Measurements from ENCODE around the gene TSR2. TPM values are rescaled to one million over a fixed set of nuclear protein-coding genes. Genes with fewer than 3 reads are reported as not detected.

Gene TSR2, protein sequence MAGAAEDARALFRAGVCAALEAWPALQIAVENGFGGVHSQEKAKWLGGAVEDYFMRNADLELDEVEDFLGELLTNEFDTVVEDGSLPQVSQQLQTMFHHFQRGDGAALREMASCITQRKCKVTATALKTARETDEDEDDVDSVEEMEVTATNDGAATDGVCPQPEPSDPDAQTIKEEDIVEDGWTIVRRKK
- total RNA-seq: 21.7 and 27.0 TPM in 2 replicates
- 70.3 TPM for polyA plus RNA-seq (2012)

DNA sequence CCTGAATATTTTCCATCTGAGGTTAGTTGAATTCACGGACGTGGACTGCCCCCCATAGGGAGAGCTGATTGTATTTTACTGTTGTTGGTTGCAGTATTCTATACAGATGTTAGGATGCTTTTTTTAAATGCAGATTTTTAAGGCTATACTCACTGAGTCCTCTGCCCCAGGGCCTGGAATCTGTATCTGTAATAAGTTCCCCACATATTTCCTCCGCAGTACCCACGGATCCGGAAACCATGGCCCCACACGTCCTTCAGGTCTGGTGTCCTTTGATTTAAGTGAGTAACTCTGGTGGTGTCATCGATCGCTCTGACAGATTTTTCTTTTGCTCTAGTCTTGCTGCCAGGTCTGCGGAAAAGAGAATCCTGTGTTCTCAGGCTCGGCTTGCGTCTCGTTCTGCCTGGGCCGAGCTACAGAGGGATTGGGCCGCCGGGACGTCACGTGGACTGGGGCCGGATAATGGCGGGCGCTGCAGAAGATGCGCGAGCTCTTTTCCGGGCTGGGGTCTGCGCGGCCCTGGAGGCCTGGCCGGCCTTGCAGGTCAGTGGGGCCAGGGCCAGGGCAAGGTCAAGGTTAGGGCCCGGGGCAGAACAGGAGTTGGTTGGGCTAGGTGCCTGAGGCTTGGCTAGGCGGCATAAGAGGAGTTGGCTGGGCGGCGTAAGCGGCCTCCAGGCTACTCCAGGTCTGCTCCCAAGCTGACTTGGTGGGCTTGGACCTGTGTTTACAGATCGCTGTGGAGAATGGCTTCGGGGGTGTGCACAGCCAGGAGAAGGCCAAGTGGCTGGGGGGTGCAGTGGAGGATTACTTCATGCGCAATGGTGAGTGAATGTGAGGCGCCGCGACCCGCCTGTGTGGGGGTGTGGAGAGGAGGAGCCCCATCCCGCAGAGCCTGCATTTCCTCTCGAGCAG, at the start of gene TSR2:
TSR2 (plus strand) TSS at position 445 of the 912 bp plus-strand sequence; CDS start at position 463, 18 bp downstream.
- peak; percentile 86 for DNase-seq (ENCODE audit: low read depth)

DNA sequence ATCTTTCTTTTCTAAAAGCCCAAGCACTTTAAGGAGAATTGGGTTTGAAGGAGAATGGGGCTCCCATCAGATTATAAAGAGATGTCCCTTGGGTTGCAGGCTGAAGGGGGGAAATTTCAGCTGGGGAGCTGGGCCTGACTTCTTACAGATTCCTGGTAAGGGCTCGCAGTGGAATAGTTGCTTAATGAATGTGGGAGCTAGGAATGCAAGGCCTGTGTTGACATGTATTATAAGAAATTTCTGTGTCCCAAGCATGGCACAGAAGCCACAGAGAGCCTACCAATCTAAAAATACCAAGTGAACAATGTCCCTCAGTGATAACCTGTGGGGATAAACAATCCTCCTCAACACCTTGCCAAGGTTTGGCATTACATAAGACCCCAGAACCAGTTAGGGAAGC, 43.1 kb upstream of the TSR2 start:
- DNase-seq (ENCODE audit: low read depth): peak; percentile 41

DNA sequence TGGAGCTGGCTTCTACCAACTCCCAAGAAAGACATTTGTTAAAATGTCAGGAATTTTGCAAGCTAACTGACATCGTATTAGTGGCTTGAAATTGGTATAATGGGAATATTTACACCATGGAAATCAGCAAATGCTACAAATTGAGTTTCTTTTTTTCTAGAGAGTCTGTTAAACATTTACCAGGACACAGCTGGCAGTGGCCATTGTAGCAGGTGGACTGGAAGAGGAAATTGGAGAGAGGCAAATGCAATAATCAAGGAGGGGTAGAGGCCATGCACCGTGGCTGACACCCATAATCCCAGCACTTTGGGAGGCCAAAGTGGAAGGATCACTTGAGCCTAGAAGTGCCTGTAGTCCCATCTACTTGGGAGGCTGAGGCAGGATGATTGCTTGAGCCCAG, 32.9 kb upstream of the TSR2 start:
- DNase-seq (ENCODE audit: low read depth): peak; percentile 23

DNA sequence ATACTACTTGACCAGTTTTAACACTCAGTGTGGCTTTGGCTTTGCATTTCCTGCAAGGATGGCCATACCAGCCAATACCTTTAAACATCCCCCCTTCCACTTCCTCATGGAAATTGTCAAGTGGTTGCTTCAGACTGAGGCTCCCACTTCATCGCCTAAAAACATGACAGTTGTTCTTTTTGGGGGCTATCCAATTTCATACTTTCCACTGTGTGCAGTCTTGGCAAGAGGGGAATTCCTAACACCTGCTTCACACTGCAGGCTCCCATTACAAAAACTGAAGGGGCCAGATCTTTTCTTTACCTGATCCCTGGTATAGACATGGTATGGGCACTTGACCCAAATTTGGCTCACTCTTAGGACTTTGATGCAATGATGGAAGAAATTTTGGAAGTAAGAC, 28.5 kb upstream of the TSR2 start:
- peak; percentile 78 for DNase-seq (ENCODE audit: low read depth)

DNA sequence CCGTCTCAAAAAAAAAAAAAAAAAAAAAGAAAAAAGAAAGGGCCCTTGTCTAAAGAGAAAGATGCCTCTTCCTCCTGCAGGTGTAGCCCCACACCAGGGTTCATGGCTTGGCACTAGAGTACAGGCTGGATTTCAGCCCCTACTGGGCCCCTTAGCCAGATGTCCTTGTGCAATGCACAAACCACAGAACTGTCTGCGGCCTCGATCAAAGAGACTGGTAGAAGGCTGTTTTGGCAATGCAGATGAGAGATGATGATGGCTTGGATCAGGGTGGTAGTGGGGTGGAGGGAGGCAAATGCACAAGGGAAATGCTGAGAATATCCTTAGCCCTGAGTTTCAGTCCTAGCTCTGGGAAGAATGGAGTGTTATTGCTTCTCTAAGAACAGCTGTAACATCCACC, 26.5 kb upstream of the TSR2 start:
- DNase-seq (ENCODE audit: low read depth): peak; percentile 60

DNA sequence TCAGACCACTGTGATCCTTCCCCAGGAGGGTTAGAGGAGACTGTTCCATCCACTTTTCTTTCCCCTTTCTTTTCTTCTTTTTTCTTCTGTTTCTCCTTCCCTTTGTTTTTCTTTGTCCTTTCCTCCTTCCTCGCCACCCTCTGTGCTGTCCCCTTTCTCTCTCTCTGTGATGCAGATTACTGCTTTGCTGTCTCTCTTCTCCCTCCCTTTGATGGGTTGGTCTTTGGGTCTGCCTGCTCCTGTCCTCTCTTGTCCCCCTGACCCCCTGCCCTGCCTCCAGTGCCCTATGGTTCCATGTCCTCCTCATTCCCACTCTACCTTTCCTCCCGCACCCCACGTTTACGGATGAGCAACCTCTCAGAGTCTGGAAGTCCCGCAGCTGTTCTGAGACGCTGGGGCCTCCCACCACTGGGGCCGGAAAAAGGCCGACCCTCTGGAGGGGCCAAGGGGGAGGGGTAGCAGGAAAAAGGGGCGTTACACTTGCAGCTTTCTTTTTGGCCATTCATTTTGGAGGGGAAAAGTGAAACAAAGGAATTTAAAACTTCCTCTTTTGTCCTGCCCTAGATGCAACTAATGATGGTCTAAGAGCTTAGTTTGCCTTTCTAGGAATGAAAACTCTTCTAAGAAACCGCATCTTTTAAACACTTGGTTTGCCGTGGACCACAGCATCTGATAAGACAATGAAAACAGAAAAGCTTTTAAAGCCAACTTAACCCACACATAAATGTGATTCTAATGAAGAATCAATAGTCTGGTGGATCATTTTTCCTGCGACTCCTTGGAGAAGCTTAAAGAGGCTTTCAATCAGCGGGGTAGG, 24.5 kb upstream of the TSR2 start:
- no peak for DNase-seq (ENCODE audit: low read depth)

DNA sequence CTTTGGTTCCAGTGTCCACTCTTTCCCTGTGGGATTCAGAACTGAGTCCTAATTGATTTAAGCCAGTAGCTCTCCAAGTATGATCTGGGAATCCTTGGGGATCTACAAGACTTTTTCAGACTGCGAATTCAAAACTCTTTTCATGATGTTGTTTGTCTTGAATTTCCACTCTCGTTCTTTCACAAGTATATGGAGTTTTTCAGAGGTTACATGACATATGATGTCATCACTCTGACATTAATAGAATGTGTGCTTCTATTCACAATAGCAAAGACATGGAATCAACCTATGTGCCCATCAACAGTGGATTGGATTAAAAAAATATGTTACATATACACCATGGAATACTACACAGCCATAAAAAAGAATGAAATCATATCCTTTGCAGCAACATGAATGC, 23.2 kb upstream of the TSR2 start:
- no peak for DNase-seq (ENCODE audit: low read depth)

DNA sequence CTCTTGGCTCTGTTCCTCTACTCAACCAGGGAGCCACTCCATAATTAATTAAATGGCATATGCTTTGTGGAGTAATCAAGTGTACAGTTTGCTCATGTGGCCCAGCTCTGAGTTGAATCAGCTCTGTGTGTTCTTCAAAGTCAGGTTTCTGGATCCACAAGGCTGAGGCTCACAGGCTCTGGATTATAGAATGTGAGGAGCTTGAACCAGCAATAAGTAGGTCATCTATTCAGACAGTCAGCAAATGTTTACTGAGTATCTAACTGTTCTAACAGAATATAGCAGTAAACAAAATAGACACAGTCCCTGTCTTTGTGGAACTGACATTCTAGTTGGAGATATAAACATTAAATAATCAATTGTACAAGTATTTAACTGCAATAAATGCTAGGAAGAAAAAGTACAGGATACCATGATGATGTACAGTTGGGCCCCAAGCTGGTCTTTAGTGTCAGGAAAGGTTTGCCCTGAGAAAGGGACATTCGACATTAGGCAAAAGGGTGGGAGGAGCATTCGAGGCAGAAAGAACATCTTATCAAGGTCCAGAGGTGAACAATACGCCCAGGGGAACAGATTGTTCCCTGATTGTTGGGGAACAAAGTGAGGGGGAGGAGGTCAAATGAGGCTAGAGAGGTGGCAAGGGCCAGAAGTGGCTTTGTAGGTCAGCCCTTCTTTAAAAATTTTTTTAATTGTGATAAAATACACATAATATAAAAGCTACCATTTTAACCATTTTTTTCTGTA, 20.5 kb upstream of the TSR2 start:
- DNase-seq (ENCODE audit: low read depth): no peak

DNA sequence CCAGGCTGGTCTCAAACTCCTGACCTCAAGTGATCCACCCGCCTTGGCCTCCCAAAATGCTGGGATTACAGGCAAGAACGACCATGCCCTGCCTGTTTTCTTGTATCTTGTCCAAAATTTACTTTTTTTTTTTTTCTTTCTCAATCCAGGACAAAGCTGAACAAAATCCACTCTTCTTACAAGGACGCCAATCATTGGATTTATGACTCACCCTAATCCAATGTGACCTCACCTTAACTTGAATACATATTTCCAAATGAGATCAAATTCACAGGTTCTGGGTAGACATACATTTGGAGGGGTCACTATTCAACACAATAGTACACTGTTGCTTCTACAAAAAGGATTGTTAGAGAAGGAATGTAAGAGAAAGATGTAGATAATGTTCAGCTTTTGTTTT, 18.0 kb upstream of the TSR2 start:
- no peak for DNase-seq (ENCODE audit: low read depth)

DNA sequence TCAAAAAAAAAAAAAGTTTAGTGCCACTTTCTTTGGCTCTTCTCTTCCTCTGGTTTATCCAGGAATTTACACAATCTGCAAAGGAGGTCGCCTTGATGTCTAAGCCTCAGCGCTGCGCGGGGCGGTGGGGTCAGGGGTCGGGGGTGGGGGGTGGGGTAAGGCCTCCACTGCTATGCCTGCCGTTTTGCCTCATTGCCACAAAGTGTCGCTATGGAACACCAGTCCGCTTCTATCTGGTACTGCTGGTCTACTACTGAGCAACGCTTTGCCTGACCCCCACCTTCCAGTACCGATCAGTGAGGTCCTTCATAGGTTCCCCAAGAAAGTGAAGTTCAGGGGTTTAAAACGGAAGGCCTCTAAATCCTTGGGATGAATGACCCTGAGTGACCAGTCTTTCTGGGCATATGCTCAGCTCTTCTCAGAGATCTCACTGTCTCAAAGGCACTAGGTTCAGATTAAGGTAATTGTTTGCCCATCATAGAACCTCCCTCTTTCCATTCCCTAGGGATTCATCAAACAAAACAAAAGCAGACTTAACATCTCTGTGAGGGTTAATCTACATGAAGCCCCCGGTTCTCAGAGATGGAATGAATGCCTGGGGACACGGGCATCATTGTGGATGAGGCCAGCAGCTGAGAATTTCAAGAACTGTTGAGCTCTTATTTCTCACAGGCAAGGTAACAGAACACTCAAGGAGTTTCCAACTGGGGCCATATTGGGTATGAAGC, 16.9 kb upstream of the TSR2 start:
- peak; percentile 6 for DNase-seq (ENCODE audit: low read depth)

DNA sequence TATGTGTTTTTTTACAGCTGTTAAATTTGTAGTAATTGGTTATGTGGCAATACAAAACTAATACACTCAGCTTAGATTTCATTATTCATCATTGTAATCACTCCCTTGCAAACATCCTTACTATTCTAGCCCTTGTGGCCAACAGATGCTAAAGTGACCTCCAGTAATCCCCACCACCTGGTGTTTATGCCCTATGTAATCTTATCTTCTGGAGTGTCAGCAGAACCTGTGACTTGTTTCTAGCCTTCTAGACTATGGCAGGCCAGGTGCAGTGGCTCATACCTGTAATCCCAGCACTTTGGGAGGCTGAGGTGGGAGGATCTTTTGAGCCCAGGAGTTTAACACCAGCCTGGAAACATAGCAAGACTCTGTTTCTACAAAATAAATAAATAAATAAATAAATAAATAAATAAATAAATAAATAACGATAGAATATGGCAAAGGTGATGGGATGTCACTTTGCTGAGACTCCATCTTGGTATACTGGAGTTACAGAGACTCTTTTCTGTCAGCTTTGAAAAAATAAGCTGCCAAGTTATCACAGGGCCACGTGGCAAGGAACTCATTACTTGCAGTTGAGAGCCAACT, 12.3 kb upstream of the TSR2 start:
- peak; percentile 49 for DNase-seq (ENCODE audit: low read depth)

DNA sequence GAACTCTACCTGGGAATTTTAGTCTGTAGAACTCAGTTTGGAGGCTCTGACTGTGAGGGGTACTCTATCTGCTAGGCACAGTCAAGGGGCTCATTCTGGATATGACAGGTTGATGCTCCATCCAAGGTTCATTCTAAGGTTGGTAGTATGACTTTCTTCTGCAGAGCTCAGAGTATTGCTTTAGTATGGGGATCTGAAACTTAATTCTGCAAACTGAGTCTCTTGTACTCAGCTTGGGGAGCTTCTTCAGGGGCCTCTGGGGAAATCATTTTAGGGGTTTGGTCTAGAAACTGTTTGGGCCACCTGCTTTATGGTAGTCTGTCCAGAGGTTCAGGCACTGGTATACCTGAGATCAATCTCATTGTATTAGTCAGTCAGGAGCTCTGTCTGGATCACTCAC, 9.7 kb upstream of the TSR2 start:
- DNase-seq (ENCODE audit: low read depth): no peak

DNA sequence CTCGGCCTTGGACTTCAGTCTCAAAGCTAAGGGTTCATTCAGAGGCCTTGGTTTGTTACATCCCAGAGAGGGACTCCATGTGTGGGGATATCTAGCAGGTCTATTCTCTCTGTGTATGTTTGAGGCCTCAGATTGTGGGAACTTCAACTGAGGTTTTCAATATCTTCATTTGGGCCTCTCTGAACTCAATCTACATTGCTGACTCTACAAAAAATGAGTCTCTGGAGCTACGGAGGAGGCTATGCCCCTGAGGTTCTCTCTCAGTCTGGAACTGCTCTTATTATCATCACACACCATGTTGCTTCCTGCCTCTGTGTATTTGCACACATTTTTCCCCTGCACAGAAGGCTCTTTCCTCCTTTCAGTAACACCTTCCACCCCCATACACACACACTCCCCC, 5.1 kb upstream of the TSR2 start:
- DNase-seq (ENCODE audit: low read depth): no peak

DNA sequence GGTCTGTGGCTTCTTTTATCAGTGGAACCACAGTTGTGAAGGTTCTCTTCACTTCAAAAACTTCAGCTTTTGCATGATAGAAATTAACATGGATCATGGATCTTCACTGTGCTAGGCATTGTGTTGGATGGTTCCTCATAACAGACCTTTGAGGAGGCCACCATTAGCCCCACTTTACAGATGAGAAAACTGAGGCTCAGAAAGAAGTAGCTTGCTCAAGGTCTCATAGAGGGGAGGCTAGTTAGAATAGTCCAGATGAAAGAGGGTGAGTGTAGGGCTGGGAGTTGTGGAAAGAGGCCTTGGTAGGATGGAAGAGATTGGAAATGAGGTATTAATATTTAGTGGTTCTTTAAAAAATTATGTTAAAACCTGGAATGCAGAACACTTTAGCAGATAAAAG, 2.6 kb downstream of the TSR2 start:
- no peak for DNase-seq (ENCODE audit: low read depth)

DNA sequence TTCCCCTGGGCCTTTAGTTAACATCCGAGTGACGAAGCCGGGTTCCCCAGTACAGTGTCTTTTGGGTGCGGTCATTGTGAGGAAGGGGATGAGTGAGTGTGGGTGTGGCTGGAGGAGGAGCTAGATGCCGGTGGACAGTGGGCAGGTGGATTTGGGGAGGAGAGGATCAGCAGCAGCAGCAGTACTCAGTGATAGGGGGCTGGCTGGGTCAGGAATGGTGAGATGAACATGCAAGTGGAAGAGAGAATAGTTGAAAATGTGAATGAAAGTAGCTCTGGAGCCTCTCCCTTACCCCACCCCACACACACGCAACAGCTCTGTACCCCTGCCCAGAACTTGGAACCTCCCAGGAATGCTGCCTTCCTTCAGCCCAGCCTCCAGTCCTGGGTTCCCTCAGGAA, 4.5 kb downstream of the TSR2 start:
- no peak for DNase-seq (ENCODE audit: low read depth)

DNA sequence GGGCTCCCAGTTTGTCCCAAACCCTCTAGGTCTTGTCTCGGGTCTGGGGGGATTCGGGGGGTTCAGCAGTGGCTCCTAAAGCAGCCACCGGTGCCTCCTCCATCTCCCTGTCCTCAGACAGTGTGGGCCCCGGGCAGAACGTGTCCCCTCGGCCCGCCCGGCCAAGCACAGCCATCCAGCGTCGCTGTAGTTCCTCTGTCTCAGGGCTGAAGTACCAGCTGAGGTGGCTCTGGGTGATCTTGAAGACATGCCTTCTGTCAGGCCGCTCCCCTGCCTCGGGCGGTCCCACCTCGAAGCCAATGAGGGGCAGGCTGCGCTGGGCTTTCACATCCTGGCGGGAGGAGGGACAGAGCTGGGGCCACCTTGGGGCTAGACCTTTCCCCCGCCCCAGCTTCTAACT, 5.9 kb downstream of the TSR2 start:
- no peak for DNase-seq (ENCODE audit: low read depth)

DNA sequence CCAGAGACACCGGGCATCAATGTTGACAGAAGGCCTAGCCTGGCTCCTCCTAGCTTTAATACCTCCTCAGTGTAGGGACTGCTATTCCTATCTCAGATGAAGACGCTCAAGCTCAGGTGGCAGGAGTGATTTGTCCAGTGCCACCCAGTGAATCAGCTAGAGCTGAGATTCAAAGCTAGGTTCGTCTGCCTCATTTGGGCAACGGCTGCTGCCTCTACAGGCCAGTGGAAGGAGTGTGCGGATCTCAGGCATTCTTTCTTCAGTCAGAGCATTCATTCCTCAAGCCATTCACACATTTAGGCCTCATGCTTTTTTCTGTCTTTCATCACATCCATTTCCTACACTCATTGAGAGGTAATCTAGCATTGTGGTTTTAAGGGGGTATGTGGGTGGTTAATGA, 7.3 kb downstream of the TSR2 start:
- DNase-seq (ENCODE audit: low read depth): peak; percentile 4

DNA sequence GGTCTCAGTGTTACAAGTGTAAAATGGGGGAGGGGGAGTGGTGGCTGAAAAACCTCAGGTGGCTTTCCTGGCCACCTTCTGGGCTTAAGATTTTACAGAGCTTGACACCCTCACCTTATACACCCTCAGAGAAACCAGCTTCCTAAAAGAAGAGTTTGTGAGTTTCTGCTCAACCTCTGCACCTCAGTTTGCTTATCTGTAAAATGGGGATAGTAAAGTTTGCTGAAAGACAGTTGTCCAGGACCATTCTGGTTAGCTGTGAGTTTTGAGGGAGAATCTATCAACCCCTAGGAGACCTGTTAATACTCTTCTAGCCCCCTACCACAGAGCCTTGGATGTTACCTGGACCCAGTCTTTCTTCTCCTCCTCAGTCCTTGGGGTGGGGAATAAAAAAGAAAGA, 9.7 kb downstream of the TSR2 start:
- DNase-seq (ENCODE audit: low read depth): no peak

DNA sequence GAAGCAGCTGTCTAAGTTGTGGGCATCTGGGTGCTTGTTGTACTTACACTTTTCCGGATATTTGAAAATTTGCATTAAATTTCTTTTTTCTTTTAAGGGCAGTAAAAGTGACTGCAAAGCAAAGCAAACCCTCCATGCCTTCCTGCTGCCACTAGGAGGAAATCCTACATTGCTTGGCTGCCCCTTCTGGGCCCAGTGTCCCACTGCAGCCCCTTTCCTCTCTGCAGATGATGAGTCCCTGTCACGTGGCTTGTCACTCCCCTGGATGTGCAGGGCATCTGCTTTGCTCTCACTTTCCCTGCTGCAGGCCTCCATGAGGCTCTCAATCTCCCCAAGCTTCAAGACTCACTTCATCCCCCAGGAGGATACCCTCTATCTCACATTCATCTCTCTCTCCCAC, 12.7 kb downstream of the TSR2 start:
- DNase-seq (ENCODE audit: low read depth): no peak
